Measurements from ENCODE around the gene MRPS5. TPM values are rescaled to one million over a fixed set of nuclear protein-coding genes. Genes with fewer than 3 reads are reported as not detected.
"Not testable (repeated sequence)": the region's sequence is repeated elsewhere in the genome, so short reads cannot be mapped to it uniquely, and the experiment has no call there.

MRPS5 gene
- total and polyA plus RNA-seq, 5 donors from 2014 or later = 31.2 to 46.4 (median 41.5) TPM

DNA sequence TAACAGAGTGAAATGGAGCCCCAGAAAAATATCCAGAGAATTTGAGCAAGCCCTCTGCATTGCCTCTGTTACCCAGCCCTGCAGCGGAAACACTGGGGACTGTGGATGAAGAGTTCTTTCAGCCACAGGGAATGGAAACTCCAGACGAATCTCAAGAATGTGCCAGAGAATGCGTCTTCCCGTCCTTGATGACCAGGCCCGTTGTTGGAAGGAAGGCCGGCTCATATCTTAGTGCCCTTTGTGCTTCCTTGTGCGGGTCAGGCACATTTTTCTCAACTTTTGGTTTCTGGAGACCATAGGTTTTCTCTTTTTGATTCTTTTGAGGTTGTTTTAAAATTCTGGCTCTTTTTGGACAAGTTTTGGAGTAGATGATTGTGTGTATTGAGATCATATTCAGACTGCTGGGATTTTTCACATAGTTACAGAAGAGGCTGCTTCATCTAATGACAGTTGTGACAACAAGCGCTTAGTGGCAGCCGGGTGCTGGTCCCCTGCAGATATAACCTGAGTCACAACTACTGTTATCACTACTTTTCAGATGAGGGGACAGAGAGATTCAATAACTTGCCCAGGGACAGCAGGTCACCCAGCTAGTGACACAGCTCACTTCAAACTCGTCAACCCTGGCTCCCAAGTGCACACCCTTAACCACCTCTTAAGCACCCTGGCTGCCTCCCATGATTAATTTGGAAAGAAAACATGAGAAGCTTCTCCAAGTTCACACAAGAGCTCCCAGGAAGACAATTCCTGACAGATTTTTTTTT, 80.4 kb downstream of the MRPS5 start:
- H3K27ac ChIP-seq (ENCODE audit: insufficient read depth, low read length, poor library complexity, severe bottlenecking) = peak overlapping the region; percentile 16
- no peak overlapping the region for H3K4me3 ChIP-seq (ENCODE audit: low read depth, low read length)
- H3K36me3 ChIP-seq (ENCODE audit: control insufficient read depth, insufficient read depth, low read length) = peaks cover 3% of the 10 kb centered on the region
- no peak for DNase-seq
- H3K27ac Mint-ChIP-seq = peak overlapping the region; percentile 18 to 88 (median 54)
- H3K27me3 ChIP-seq (ENCODE audit: control insufficient read depth, insufficient read depth, low read length) = no peaks in the 10 kb centered on the region
- no peaks in the 10 kb centered on the region for H3K27me3 Mint-ChIP-seq
- peaks cover 10 to 99% (median 37%) of the 10 kb centered on the region in 4 donors for H3K4me1 Mint-ChIP-seq
- ATAC-seq (ENCODE audit: low read depth in 2 of 2) = no peak
- H3K9me3 ChIP-seq (ENCODE audit: control insufficient read depth in 2 of 2, low read length in 2 of 2) = no peaks in the 10 kb centered on the region
- H3K9me3 Mint-ChIP-seq = peaks cover 0 to 5% (median 0%) of the 10 kb centered on the region in 7 donors
- peaks cover 40% of the 10 kb centered on the region for H3K36me3 Mint-ChIP-seq
- H3K4me1 ChIP-seq (ENCODE audit: control insufficient read depth, insufficient read depth, low read length, poor library complexity, severe bottlenecking) = peaks cover 28% of the 10 kb centered on the region
- peak overlapping the region in 2 of 4 donors; percentile 1 to 47 for H3K4me3 Mint-ChIP-seq

DNA sequence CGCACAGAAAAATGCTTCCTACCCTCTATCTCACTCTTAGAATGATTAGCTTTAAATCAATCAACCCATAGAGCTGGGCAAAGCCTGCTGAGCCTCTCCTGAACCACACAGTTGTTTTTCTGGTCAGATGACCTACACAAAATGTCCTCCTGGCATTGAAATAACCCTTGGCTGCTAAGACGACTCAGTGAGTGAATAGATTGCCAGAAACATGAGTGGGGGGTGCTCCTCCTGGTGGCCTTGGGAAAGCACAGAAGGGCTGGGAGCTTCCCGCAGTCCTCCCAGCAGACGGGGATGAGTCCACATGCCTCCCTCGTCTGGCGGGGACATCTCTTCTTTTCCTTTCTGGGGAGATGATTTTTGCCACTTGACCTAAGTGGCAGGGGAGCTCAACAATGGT, 81.2 kb downstream of the MRPS5 start:
- H3K27me3 Mint-ChIP-seq = no peaks in the 10 kb centered on the region
- H3K36me3 Mint-ChIP-seq = peaks cover 34% of the 10 kb centered on the region
- Histone ChIP-seq H3K9me3 (ENCODE audit: control insufficient read depth in 2 of 2, low read length in 2 of 2) (no peaks in the 10 kb centered on the region), H3K4me3 (ENCODE audit: low read depth, low read length) (no peak overlapping the region), H3K4me1 (ENCODE audit: control insufficient read depth, insufficient read depth, low read length, poor library complexity, severe bottlenecking) (peaks cover 30% of the 10 kb centered on the region), H3K36me3 (ENCODE audit: control insufficient read depth, insufficient read depth, low read length) (peaks cover 3% of the 10 kb centered on the region), H3K27me3 (ENCODE audit: control insufficient read depth, insufficient read depth, low read length) (no peaks in the 10 kb centered on the region), H3K27ac (ENCODE audit: insufficient read depth, low read length, poor library complexity, severe bottlenecking) (no peak overlapping the region)
- H3K9me3 Mint-ChIP-seq = peaks cover 0 to 5% (median 0%) of the 10 kb centered on the region in 7 donors
- H3K4me3 Mint-ChIP-seq = peak overlapping the region in 1 of 4 donors; percentile 47
- H3K27ac Mint-ChIP-seq = peak overlapping the region in 2 of 3 donors; percentile 18 to 71
- DNase-seq (no peak), ATAC-seq (ENCODE audit: low read depth in 2 of 2) (no peak)
- peaks cover 10 to 99% (median 36%) of the 10 kb centered on the region in 4 donors for H3K4me1 Mint-ChIP-seq

DNA sequence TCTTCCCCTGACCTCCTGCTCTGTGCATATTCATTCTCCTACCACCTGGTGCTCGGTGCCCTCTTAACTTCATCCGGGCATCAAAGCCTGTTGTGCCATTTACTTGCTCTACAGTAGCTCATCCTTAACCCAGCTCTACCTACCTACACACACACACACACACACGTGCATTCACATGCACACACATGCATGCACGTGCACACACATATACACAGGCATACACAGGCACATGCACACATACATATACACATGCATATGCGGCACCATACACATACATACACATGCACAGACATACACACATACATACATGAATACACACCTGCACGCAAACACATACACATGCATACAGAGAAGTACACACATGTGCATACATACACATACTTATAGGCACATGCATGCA, 81.6 kb downstream of the MRPS5 start:
- Histone ChIP-seq H3K27me3 (ENCODE audit: control insufficient read depth, insufficient read depth, low read length) (no peaks in the 10 kb centered on the region), H3K9me3 (ENCODE audit: control insufficient read depth in 2 of 2, low read length in 2 of 2) (no peaks in the 10 kb centered on the region), H3K4me1 (ENCODE audit: control insufficient read depth, insufficient read depth, low read length, poor library complexity, severe bottlenecking) (peaks cover 35% of the 10 kb centered on the region), H3K4me3 (ENCODE audit: low read depth, low read length) (no peak overlapping the region), H3K27ac (ENCODE audit: insufficient read depth, low read length, poor library complexity, severe bottlenecking) (no peak overlapping the region), H3K36me3 (ENCODE audit: control insufficient read depth, insufficient read depth, low read length) (peaks cover 3% of the 10 kb centered on the region)
- Mint-ChIP-seq H3K4me1 (peaks cover 10 to 99% (median 40%) of the 10 kb centered on the region in 4 donors), H3K27me3 (no peaks in the 10 kb centered on the region), H3K27ac (peak overlapping the region; percentile 18 to 97 (median 26)), H3K4me3 (peak overlapping the region in 2 of 4 donors; percentile 22 to 42), H3K36me3 (peaks cover 33% of the 10 kb centered on the region), H3K9me3 (peaks cover 0 to 5% (median 0%) of the 10 kb centered on the region in 7 donors)
- ATAC-seq (ENCODE audit: low read depth in 2 of 2) = peak in 1 of 2 donors; percentile 15
- no peak for DNase-seq

DNA sequence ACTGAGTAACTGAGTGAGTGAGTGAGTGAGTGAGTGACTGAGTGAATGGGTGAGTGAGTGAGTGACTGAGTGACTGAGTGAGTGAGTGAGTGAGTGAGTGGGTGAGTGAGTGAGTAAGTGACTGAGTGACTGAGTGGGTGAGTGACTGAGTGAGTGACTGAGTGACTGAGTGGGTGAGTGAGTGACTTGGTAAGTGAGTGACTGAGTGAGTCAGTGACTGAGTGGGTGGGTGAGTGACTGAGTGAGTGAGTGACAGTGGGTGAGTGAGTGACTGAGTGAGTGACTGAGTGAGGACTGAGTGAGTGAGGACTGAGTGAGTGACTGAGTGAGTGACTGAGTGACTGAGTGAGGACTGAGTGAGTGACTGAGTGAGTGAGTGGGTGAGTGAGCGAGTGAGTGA, 82.2 kb downstream of the MRPS5 start:
- H3K9me3 Mint-ChIP-seq = peaks cover 0 to 5% (median 0%) of the 10 kb centered on the region in 7 donors
- peak overlapping the region; percentile 67 to 94 (median 94) for H3K27ac Mint-ChIP-seq
- H3K27ac ChIP-seq (ENCODE audit: insufficient read depth, low read length, poor library complexity, severe bottlenecking) = peak overlapping the region; percentile 28
- DNase-seq = no peak
- H3K27me3 ChIP-seq (ENCODE audit: control insufficient read depth, insufficient read depth, low read length) = no peaks in the 10 kb centered on the region
- no peak overlapping the region for H3K4me3 ChIP-seq (ENCODE audit: low read depth, low read length)
- peaks cover 3% of the 10 kb centered on the region for H3K36me3 ChIP-seq (ENCODE audit: control insufficient read depth, insufficient read depth, low read length)
- peaks cover 10 to 99% (median 41%) of the 10 kb centered on the region in 4 donors for H3K4me1 Mint-ChIP-seq
- H3K36me3 Mint-ChIP-seq = peaks cover 31% of the 10 kb centered on the region
- ATAC-seq (ENCODE audit: low read depth in 2 of 2) = peak in 1 of 2 donors; percentile 28
- H3K4me1 ChIP-seq (ENCODE audit: control insufficient read depth, insufficient read depth, low read length, poor library complexity, severe bottlenecking) = peaks cover 40% of the 10 kb centered on the region
- no peaks in the 10 kb centered on the region for H3K9me3 ChIP-seq (ENCODE audit: control insufficient read depth in 2 of 2, low read length in 2 of 2)
- peak overlapping the region in 1 of 4 donors; percentile 56 for H3K4me3 Mint-ChIP-seq
- no peaks in the 10 kb centered on the region for H3K27me3 Mint-ChIP-seq

DNA sequence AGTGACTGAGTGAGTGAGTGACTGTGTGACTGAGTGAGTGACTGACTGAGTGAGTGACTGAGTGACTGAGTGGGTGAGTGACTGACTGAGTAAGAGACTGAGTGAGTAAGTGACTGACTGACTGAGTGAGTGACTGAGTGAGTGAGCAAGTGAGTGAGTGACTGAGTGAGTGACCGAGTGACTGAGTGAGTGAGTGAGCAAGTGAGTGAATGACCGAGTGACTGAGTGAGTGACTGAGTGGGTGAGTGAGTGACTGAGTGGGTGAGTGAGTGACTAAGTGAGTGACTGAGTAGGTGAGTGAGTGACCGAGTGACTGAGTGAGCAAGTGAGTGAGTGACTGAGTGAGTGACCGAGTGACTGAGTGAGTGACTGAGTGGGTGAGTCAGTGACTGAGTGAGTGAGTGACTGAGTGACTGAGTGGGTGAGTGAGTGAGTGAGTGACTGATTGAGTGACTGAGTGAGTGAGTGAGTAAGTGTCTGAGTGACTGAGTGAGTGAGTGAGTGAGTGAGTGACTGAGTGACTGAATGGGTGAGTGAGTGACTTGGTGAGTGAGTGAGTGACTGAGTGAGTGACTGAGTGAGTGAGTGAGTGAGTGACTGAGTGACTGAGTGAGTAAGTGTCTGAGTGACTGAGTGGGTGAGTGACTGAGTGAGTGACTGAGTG, 82.8 kb downstream of the MRPS5 start:
- Histone ChIP-seq H3K27ac (ENCODE audit: insufficient read depth, low read length, poor library complexity, severe bottlenecking) (peak overlapping the region; percentile 28), H3K4me3 (ENCODE audit: low read depth, low read length) (no peak overlapping the region), H3K9me3 (ENCODE audit: control insufficient read depth in 2 of 2, low read length in 2 of 2) (no peaks in the 10 kb centered on the region), H3K27me3 (ENCODE audit: control insufficient read depth, insufficient read depth, low read length) (no peaks in the 10 kb centered on the region), H3K36me3 (ENCODE audit: control insufficient read depth, insufficient read depth, low read length) (peaks cover 3% of the 10 kb centered on the region), H3K4me1 (ENCODE audit: control insufficient read depth, insufficient read depth, low read length, poor library complexity, severe bottlenecking) (peaks cover 46% of the 10 kb centered on the region)
- Mint-ChIP-seq H3K4me3 (peak overlapping the region in 2 of 4 donors; percentile 27 to 47), H3K4me1 (peaks cover 5 to 99% (median 38%) of the 10 kb centered on the region in 4 donors), H3K27ac (peak overlapping the region; percentile 93 to 94 (median 94)), H3K36me3 (peaks cover 25% of the 10 kb centered on the region), H3K27me3 (no peaks in the 10 kb centered on the region), H3K9me3 (peaks cover 0 to 5% (median 0%) of the 10 kb centered on the region in 7 donors)
- DNase-seq (no peak), ATAC-seq (ENCODE audit: low read depth in 2 of 2) (no peak)

DNA sequence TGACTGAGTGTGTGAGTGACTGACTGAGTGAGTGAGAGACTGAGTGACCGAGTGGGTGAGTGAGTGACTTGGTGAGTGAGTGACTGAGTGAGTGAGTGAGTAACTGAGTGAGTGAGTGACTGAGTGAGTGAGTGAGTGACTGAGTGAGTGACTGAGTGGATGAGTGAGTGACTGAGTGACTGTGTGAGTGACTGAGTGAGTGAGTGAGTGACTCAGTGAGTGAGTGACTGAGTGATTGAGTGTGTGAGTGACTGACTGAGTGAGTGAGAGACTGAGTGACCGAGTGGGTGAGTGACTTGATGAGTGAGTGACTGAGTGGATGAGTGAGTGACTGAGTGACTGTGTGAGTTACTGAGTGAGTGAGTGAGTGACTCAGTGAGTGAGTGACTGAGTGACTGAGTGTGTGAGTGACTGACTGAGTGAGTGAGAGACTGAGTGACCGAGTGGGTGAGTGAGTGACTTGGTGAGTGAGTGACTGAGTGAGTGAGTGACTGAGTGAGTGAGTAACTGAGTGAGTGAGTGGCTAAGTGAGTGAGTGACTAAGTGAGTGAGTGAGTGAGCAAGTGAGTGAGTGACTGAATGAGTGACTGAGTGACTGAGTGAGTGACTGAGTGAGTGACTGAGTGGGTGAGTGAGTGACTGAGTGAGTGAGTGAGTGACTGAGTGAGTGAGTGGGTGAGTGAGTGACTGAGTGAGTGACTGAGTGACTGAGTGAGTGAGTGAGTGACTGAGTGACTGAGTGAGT, 83.6 kb downstream of the MRPS5 start:
- Histone ChIP-seq H3K4me1 (ENCODE audit: control insufficient read depth, insufficient read depth, low read length, poor library complexity, severe bottlenecking) (peaks cover 48% of the 10 kb centered on the region), H3K27ac (ENCODE audit: insufficient read depth, low read length, poor library complexity, severe bottlenecking) (peak overlapping the region; percentile 42)
- H3K27me3 ChIP-seq (ENCODE audit: control insufficient read depth, insufficient read depth, low read length); H3K4me3 ChIP-seq (ENCODE audit: low read depth, low read length); H3K27me3 Mint-ChIP-seq; ATAC-seq (ENCODE audit: low read depth in 2 of 2); H3K9me3 ChIP-seq (ENCODE audit: control insufficient read depth in 2 of 2, low read length in 2 of 2); H3K9me3 Mint-ChIP-seq; DNase-seq; H3K36me3 ChIP-seq (ENCODE audit: control insufficient read depth, insufficient read depth, low read length): not testable (repeated sequence)
- Mint-ChIP-seq H3K27ac (peak overlapping the region; percentile 94 to 98 (median 94)), H3K4me1 (peaks cover 5 to 99% (median 36%) of the 10 kb centered on the region in 4 donors), H3K4me3 (peak overlapping the region in 2 of 4 donors; percentile 44 to 47), H3K36me3 (peaks cover 25% of the 10 kb centered on the region)

DNA sequence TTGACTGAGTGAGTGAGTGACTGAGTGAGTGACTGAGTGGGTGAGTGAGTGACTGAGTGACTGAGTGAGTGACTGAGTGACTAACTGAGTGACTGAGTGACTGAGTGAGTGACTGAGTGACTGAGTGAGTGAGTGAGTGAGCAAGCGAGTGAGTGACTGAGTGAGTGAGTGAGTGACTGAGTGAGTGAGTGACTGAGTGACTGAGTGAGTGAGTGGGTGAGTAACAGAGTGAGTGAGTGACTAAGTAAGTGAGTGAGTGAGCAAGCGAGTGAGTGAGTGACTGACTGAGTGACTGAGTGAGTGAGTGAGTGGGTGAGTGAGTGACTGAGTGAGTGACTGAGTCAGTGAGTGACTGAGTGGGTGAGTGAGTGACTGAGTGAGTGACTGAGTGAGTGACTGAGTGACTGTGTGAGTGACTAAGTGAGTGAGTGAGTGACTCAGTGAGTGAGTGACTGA, 84.2 kb downstream of the MRPS5 start:
- no peak overlapping the region for H3K4me3 ChIP-seq (ENCODE audit: low read depth, low read length)
- peak overlapping the region in 3 of 4 donors; percentile 29 to 74 (median 47) for H3K4me3 Mint-ChIP-seq
- H3K9me3 ChIP-seq (ENCODE audit: control insufficient read depth in 2 of 2, low read length in 2 of 2) = no peaks in the 10 kb centered on the region
- peaks cover 7% of the 10 kb centered on the region for H3K36me3 ChIP-seq (ENCODE audit: control insufficient read depth, insufficient read depth, low read length)
- DNase-seq (no peak), ATAC-seq (ENCODE audit: low read depth in 2 of 2) (no peak)
- H3K4me1 Mint-ChIP-seq = peaks cover 5 to 97% (median 36%) of the 10 kb centered on the region in 4 donors
- H3K4me1 ChIP-seq (ENCODE audit: control insufficient read depth, insufficient read depth, low read length, poor library complexity, severe bottlenecking) = peaks cover 49% of the 10 kb centered on the region
- peaks cover 0 to 5% (median 0%) of the 10 kb centered on the region in 7 donors for H3K9me3 Mint-ChIP-seq
- H3K27ac ChIP-seq (ENCODE audit: insufficient read depth, low read length, poor library complexity, severe bottlenecking) = peak overlapping the region; percentile 42
- no peaks in the 10 kb centered on the region for H3K27me3 Mint-ChIP-seq
- H3K27ac Mint-ChIP-seq = peak overlapping the region; percentile 94 to 98 (median 94)
- H3K27me3 ChIP-seq (ENCODE audit: control insufficient read depth, insufficient read depth, low read length) = no peaks in the 10 kb centered on the region
- H3K36me3 Mint-ChIP-seq = peaks cover 25% of the 10 kb centered on the region

Data from CD4-positive, CD25-positive, alpha-beta regulatory T cell (primary cell).